Measurements from ENCODE around the gene NPR2.

The NPR2 gene

DNA sequence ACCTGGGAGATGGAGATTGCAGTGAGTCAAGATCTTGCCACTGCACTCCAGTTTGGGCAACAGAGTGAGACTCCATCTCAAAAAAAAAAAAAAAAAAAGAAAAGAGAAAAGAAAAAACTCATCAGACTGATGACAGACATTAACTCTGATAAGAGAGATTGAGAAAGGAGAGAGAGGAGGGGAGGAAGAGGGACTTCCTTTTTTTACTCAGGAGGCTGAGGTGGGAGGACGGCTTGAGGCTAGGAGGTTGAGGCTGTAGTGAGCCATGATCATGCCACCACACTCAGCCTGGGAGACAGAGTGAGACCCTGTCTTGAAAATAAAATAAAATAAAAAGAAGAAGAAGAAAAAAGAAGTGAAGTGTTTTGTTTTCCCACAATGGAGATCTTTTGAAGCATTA, 27.6 kb upstream of the NPR2 start:
- FAIRE-seq: no peak

GRCh38 chr9:35766997-35767396, 24.4 kb upstream of the NPR2 start:
- no peak for DNase-seq (ENCODE audit: low spot score)
- FAIRE-seq: no peak

More for the DNA sequence above, 27.6 kb upstream of the NPR2 start:
- no peak for DNase-seq (ENCODE audit: low spot score)

DNA sequence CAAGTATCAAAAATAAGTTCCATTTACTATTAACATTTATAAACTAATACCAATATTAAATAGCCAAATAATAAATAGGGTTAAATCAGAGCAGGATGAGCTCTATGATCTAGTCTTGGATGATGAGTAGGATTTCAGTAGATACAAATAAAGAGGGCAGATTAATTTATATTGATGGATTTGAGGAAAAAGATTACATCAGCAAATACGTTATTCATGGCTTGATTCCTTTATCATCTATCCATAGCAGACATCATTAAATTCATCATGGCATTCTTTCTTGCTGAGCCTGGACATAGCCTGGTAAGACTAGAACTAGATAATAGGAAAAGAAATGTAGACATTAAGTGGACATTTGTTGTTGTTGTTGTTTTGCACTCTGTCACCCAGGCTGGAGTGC, 23.9 kb upstream of the NPR2 start:
- FAIRE-seq: no peak
- DNase-seq (ENCODE audit: low spot score): no peak

- FAIRE-seq: no peak
- no peak for DNase-seq (ENCODE audit: low spot score)
These were observed 21.6 kb upstream of the NPR2 start for GRCh38 chr9:35769763-35770162.

GRCh38 chr9:35771075-35771433, 20.3 kb upstream of the NPR2 start:
- FAIRE-seq: no peak
- DNase-seq (ENCODE audit: low spot score): no peak

DNA sequence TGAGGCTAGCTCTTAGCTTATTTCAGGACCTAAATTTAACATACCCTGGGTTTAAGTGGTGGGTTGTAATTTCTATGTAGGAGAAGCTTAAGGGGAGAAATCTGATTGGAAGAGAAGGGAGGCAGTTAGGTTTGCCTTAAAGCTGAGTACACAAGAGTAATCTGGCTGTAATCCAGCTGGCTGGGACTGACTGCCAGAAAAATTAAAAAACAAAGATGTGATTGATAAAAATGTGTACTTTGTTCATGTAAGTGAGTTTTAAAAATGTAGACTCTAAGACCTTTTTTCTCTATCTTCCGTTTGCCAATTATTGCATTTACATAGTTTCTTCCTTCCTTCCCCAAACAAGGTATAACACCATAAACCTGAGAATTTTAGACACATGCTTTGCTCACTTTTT, 19.9 kb upstream of the NPR2 start:
- DNase-seq (ENCODE audit: low spot score) (no peak), FAIRE-seq (no peak)

DNA sequence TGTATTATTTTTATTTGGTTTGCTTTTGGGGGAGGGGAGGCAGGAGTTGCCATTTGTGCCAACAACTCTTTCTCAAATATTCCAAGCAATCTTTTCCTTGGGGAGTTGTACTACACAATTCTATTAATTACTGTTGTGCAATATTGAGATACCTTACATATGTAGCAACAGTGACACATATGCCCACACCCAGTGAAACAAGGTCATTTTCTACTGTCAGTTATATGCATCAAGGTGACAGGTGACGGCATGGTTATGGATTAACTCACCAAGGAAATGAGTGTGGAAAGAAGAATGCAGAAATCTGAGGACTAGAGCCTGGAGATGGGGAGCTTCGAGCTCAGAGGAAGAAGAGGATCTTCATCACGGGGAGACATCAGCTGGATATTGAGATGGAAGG, 19.4 kb upstream of the NPR2 start:
- DNase-seq (ENCODE audit: low spot score) (no peak), FAIRE-seq (no peak)

GRCh38 chr9:35774907-35775635, 16.3 kb upstream of the NPR2 start:
- FAIRE-seq (no peak), DNase-seq (ENCODE audit: low spot score) (no peak)

DNA sequence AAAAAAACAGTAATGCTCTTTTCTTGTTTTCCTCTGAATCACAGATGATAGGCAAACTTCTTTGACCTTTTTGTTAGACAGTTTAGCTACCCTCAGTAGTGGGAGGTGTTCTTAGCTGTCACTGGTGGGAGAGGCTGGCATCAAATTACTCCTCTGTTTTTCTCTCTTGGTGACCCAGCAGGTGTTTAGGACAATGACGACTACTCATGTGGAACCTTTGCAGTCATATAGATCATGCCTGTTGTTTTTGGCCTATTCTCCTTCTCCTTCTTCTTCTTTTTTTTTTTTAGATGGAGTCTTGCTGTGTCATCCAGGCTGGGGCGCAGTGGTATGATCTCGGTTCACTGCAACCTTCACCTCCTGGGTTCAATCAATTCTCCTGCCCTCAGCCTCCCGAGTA, 15.4 kb upstream of the NPR2 start:
- DNase-seq (ENCODE audit: low spot score) (no peak), FAIRE-seq (no peak)

GRCh38 chr9:35778496-35778895, 12.9 kb upstream of the NPR2 start:
- DNase-seq (ENCODE audit: low spot score): no peak
- no peak for FAIRE-seq

GRCh38 chr9:35781066-35781465, 10.3 kb upstream of the NPR2 start:
- DNase-seq (ENCODE audit: low spot score) (no peak), FAIRE-seq (no peak)

DNA sequence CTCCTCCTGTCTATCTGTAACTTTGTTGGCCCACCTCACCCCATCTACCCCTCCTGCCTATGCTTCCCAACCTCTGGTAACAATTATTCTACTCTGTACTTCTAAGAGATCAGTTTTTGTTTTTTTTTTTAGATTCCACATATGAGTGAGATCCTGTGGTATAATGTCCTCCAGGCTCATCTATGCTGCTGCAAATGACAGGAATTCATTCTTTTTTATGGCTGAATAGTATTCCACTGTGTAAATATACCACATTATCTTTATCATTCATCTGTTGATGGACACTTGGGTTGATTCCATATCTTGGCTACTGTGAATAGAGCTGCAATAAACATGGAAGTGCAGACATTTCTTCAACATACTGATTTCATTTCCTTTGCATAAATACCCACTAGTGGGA, 8.0 kb upstream of the NPR2 start:
- DNase-seq (ENCODE audit: low spot score) (no peak), FAIRE-seq (no peak)

DNA sequence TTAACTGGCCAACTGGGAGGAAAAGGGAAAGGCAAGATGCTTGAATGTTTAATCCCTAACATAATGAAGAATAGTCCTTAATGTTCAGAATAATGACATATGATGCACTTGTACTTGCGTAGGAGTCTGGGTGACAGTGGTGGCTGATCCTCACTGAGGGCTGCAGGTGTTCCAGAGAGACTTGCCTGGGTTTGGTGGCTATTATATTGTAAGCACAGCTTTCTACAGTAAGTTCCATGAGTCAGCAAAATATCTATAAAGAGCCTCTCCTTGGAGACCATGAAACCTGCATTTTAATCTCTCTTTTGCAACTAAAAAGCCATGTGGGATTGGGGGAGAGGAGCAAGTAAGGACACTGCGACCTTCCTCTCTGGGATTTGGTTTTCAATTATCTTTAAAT, 1.9 kb upstream of the NPR2 start:
- DNase-seq (ENCODE audit: low spot score) (no peak), FAIRE-seq (no peak)

DNA sequence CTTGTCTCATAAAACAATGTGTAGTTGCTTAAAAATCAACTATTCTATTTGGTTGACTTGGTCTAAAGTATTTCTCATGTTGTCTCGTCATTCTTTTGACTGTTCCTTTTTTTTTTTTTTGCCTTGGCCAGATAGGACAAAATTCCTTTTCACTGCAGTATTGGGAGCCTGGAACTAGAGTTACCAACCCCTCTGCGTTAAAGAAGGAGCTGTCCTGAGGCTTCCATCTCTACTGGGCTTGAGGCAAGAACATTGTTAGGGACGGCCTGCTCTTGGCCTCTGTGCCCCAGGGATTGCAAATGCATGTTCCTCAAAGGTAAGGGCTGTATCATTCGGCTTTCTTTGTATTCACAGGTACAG, 1.4 kb upstream of the NPR2 start:
- FAIRE-seq: no peak

DNA sequence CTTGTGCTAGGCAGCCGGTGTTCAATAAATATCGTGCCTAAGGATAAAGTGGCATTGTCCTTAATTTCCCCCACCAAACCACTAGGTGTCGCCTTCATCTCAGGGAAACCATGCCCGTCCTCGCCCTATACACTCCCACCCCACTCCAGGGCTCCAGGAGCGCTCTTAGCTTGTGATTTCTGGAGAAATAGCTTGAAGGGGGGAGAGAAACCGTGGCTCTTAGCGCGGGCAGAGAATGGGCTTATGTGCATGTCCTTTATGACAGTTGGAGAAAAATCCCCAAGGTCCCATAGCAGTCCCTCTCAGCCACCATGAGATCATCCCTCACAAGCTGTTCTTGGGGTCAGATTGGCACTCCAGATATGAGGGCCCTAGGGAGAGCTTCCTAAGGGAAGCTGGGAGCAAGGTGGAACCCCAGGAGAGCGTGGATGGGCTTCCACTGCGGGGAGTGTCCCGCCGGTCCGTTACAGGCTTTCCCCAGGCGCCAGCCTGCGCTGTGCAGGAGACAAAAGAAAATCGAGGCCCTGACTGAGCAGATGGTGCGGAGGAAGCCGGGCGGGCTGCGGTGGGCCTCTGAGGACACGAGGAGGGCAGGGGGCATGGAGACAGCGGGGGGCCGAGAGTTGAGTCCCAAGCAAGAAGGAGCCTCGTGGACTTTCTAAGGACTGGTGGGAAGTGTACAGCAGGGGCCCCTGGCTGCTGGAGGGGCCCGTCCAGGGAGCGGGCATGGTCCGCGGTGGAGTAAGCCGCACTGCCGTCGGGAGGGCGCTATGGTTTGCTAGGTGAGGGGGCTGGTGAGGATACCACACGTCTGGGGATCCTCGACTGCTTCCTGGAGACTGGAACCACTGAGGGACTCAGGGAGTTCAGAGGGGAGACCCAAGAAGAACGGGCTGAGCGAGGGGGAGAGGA, 750 bp upstream of the NPR2 start:
- peak; percentile 65 for FAIRE-seq
- DNase-seq (ENCODE audit: low spot score): peak; percentile 90

More for the DNA sequence above, 1.4 kb upstream of the NPR2 start:
- DNase-seq (ENCODE audit: low spot score): no peak

GRCh38 chr9:35792024-35792813, 828 bp downstream of the NPR2 start:
- no peak for DNase-seq (ENCODE audit: low spot score)
- FAIRE-seq: no peak

GRCh38 chr9:35792826-35793225, 1.4 kb downstream of the NPR2 start:
- FAIRE-seq: peak; percentile 92
- no peak for DNase-seq (ENCODE audit: low spot score)

- FAIRE-seq (no peak), DNase-seq (ENCODE audit: low spot score) (no peak)
These were observed 2.1 kb downstream of the NPR2 start for GRCh38 chr9:35793461-35793860.

DNA sequence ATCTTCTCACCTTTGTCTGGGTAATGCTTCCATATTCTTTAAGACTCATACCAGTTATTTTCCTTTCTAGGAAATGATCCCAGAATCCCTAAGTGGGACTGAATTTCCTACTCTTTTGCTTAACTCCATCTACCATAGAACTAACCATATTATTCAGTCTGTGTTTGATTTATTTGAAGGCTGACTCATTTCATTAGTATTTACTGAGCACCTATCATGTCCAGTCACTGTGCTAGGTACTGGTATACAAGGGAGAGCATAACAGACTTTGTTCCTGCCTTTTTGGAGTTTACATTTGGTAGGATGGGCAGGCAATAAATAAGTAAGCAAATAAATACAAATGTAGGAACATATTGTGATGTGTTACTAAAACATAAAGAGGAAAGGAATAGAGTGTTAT, 4.3 kb downstream of the NPR2 start:
- peak; percentile 30 for FAIRE-seq

GRCh38 chr9:35797311-35798109, 6.1 kb downstream of the NPR2 start:
- no peak for FAIRE-seq

More for the DNA sequence above, 4.3 kb downstream of the NPR2 start:
- DNase-seq (ENCODE audit: low spot score): no peak

More at GRCh38 chr9:35797311-35798109, 6.1 kb downstream of the NPR2 start:
- no peak for DNase-seq (ENCODE audit: low spot score)

Measured in urothelium cell line (cell line).